H1 (cell line): ENCODE data around the gene PRTG. TPM values are rescaled to one million over a fixed set of nuclear protein-coding genes. Genes with fewer than 3 reads are reported as not detected.

Experiments used
- POLR2AphosphoS5 ChIP-seq: IDR thresholded peaks from 2 replicates; pipeline ENCODE4 v1.6.1; 2011; ENCODE audit warnings: low read depth, low read length
- SAP30 ChIP-seq: fragments of 300-600 bp; sonication (generic); IDR thresholded peaks from 2 replicates; pipeline ENCODE4 v1.7.1; 2012; ENCODE audit warnings: low read length, moderate library complexity, mild to moderate bottlenecking, inconsistent platforms; ENCODE audit not compliant: insufficient read depth, insufficient replicate concordance
- USF2 ChIP-seq: IDR thresholded peaks from 2 replicates; pipeline ENCODE4 v1.6.1; 2011; ENCODE audit warnings: low read length, improper control_type of control experiment
- polyA plus RNA-seq, 7 experiments: library from polyadenylated mRNA; depleted of rRNA in 3 of 7; stranded (reverse) in 5 of 7; unstranded in 2 of 7; fragments of >200 nt in 5 of 7; fragments of 200-250 nt in 2 of 7; gene quantifications; 1 replicate in 5 of 7; 2 replicates in 1 of 7; 4 replicates in 1 of 7; pipeline versions ENCODE4 v1.2.1 to v1.2.3, GENCODE V29; 2011 to 2013; ENCODE audit warnings: missing spikeins in 2 of 7, mixed read lengths in 2 of 7
- small RNA-seq: library from polyadenylated mRNA; stranded (forward); fragments of <200 nt; extraction: miRNeasy Mini kit (QIAGEN cat#:217004); gene quantifications from one replicate; pipeline ENCODE3, GENCODE V24; 2013; ENCODE audit not compliant: insufficient read depth
- total RNA-seq: library from RNA; stranded (reverse); fragmentation: NEBNext Ultra II Directional; extraction: Animal tissue kit (Norgen Biotek cat#: 25700); gene quantifications from 2 replicates; pipeline ENCODE4 v1.2.1, GENCODE V29; 2021

Gene PRTG
- total and polyA plus RNA-seq, 2 of the 8 experiments (the other 6 are each of a cell fraction or from before 2014, with no cell fraction given), result 3.1 to 3.2 TPM

GRCh38 chr15:55562601-55563000, 180.4 kb downstream of the PRTG start (continued):
- TF ChIP-seq USF2, result no peak
- TF ChIP-seq SAP30, result no peak
- TF ChIP-seq POLR2AphosphoS5, result no peak

Small RNAs within 50 kb of the gene (small RNA-seq; reads per million reads assigned to genes)
- not detected for gene AC009997.1

Other genes with a start within 250 kb of the PRTG start
- 1.2 and 2.3 TPM in 2 replicates for gene DNAAF4, start 234.9 kb downstream of the PRTG start, total RNA-seq
- 0.47 and 2.1 TPM in 2 replicates for gene DNAAF4, start 234.9 kb downstream of the PRTG start, polyA plus RNA-seq (2011; rRNA removed)
- gene PYGO1, start 154.8 kb downstream of the PRTG start, total RNA-seq, result 1.1 and 1.3 TPM in 2 replicates
- 0.25 and 0.50 TPM in 2 replicates for gene PYGO1, start 154.8 kb downstream of the PRTG start, polyA plus RNA-seq (2011; rRNA removed)